GM19324 (cell line): ENCODE data around the gene CDK5R2.

ENCODE experiments used
- ATAC-seq: cut with Tn5 transposase; IDR thresholded peaks from one replicate; pipeline ENCODE4 v1.9.1; 2021; ENCODE audit warnings: mild to moderate bottlenecking, moderate library complexity; ENCODE audit not compliant: unreplicated experiment, low FRiP score

The CDK5R2 gene

GRCh38 chr2:219001577-219002394 lies 42.3 kb downstream of the CDK5R2 start:
- no peak for ATAC-seq

DNA sequence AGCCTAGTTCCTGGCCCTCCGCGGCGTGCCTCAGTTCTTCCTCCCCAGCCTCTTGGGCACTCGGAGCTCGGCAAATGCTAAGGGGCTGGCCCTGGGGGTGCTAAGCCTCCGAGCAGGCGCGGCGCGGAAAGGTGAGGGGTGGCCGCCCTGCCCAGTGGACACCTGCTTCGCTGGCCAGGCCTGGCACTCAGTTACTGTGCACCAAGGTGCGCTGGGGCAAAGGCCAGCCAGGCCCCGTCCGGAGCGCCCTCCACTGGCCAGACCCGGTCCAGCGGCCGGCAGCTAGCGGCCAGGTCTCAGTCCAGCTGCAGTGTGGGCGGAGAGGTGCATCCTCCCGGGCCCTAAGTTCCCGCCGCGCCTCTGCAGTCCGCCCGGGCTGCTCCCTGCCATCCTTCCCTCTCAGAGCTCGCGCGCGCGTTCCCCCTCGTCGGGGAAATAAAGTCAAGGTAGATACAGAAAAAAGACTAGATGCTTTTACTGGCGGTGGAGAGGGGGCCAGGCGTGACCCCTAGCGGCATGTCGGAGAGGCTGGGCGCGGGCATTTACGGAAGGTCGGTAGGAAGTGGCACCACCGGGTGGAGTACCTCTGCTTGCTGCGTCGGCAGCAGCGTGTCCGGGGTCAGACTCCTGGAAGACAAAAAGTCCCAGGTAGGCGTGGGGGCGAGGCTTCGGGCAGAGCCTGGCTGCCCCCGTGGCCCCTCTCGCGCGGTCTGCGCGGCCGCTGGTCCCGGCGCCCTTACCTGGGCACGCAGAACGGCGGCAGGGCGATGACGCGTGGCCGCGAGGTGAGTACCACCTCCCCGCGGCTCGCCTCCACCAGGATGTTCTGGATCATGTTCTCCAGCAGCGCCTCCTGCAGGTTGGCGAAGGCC lies 43.2 kb downstream of the CDK5R2 start:
- ATAC-seq, result no peak

DNA sequence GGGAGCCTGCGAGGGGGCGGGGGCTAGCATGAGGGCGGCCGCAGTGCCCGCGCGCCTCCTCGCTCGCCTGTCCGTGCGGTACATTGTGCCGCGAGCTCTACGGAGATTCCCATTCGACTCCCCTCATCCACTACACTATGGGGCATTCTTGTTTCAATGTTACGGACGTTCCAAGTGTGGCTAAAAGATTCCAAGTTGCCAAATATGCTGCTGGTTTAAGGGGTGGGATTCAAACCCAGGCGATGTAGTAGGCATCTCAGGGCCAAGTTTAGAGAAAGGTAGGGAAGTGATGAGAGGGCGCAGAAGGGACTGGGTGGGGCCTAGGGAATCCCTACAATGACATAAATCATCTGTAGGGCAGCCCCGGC lies 43.8 kb downstream of the CDK5R2 start:
- no peak for ATAC-seq

- no peak for ATAC-seq
These were observed 44.5 kb downstream of the CDK5R2 start for GRCh38 chr2:219003979-219004378.

GRCh38 chr2:219009294-219009693 lies 49.8 kb downstream of the CDK5R2 start:
- ATAC-seq, result no peak

DNA sequence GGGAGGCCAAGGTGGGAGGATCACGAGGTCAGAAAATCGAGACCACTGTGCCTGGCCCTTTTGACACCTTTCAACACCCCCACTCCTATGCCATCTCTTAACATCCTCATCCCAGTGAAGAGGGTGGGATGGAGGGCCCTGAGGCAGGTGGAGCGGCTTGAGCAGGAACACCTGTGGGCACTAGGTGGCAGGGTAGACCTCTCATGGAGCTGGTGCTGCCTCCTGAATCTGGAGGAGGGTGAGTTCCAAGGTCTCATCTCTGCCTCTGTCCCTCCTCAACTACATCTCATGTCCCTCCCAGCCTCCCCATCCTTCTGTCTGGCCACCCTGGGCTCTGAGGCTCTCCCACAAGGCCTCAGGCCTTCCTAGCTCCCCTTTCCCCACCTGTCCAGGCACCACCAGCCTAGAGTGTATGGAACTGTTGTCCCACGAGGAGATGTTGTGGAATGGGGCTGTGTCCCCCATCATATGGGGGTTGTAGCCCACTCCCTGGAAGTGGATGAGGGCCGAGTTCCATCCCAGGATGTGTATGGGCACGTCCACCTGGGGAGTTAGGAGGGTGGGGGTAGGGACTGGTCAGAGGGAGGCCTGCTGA lies 50.8 kb downstream of the CDK5R2 start:
- ATAC-seq, result no peak

DNA sequence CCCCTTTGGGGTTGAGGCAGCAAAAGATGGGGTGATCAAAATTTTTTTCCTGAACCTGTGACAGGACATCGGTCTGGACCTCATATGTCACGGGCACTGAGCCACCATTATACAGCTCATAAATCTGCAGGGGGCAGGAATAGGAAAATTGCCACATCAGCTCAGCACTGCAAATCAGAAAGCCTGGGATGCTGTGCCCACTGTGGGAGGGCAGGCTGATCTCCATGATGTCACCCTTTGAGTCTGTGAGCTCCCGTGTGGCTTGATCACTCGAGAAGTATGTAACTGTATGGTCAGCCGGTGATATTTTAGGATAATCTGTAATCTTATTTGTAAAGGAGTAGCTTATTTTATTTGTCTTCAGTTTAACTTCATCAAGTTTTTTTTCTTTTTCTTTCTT lies 51.4 kb downstream of the CDK5R2 start:
- no peak for ATAC-seq
